ENCODE data around the gene CES2.
"Not testable (repeated sequence)": the region's sequence is repeated elsewhere in the genome, so short reads cannot be mapped to it uniquely, and the experiment has no call there.

GRCh38 chr16:66955363-66956153 lies 20.2 kb downstream of the CES2 start:
- TF ChIP-seq CTCF (IDR thresholded peaks at IDR 0.05; ENCODE audit: low read length); EZH2 (optimal IDR thresholded peaks at IDR 0.05; ENCODE audit: low read depth, low read length); EZH2phosphoT487 (IDR thresholded peaks at IDR 0.05; ENCODE audit: low read length): not testable (repeated sequence)

Data from MM.1S (cell line).